Midbrain (tissue), 1 donor: Measurements from ENCODE around the gene KRT9.
"Not testable (repeated sequence)": the region's sequence is repeated elsewhere in the genome, so short reads cannot be mapped to it uniquely, and the experiment has no call there.

Source experiments
- DNase-seq: peaks from one replicate; lab custom pipeline; 2025; lab: John Stamatoyannopoulos, UW

The KRT9 gene

GRCh38 chr17:41571561-41572434 lies at the start of gene KRT9:
Gene KRT9 (minus strand): TSS chr17:41572059. CDS start chr17:41571992, 67 bp downstream.
- no peak for DNase-seq

GRCh38 chr17:41621435-41621817 lies 49.6 kb upstream of the KRT9 start:
- not testable (repeated sequence) for DNase-seq

GRCh38 chr17:41620583-41621434 lies 49.0 kb upstream of the KRT9 start:
- DNase-seq = no peak

GRCh38 chr17:41619927-41620582 lies 48.2 kb upstream of the KRT9 start:
- DNase-seq = not testable (repeated sequence)

GRCh38 chr17:41619036-41619926 lies 47.4 kb upstream of the KRT9 start:
- no peak for DNase-seq

GRCh38 chr17:41618341-41619035 lies 46.6 kb upstream of the KRT9 start:
- DNase-seq = no peak

GRCh38 chr17:41617698-41618097 lies 45.8 kb upstream of the KRT9 start:
- DNase-seq = no peak

GRCh38 chr17:41617136-41617535 lies 45.3 kb upstream of the KRT9 start:
- DNase-seq = no peak

GRCh38 chr17:41616486-41616885 lies 44.6 kb upstream of the KRT9 start:
- DNase-seq = not testable (repeated sequence)

GRCh38 chr17:41615454-41615853 lies 43.6 kb upstream of the KRT9 start:
- no peak for DNase-seq

- DNase-seq = not testable (repeated sequence)
Observed at GRCh38 chr17:41614767-41615166, 42.9 kb upstream of the KRT9 start.

GRCh38 chr17:41614098-41614497 lies 42.2 kb upstream of the KRT9 start:
- DNase-seq = no peak

GRCh38 chr17:41613277-41614082 lies 41.6 kb upstream of the KRT9 start:
- DNase-seq = no peak

- not testable (repeated sequence) for DNase-seq
Observed at GRCh38 chr17:41612376-41613160, 40.7 kb upstream of the KRT9 start, which contains the start of gene KRT16. Gene KRT16 (minus strand): TSS chr17:41612767. CDS start chr17:41612688, 79 bp downstream.

- no peak for DNase-seq
Observed at GRCh38 chr17:41610965-41611640, 39.2 kb upstream of the KRT9 start.

- not testable (repeated sequence) for DNase-seq
Observed at GRCh38 chr17:41610061-41610517, 38.2 kb upstream of the KRT9 start.

- not testable (repeated sequence) for DNase-seq
Observed at GRCh38 chr17:41606930-41607329, 35.1 kb upstream of the KRT9 start.

GRCh38 chr17:41602524-41602923 lies 30.7 kb upstream of the KRT9 start:
- no peak for DNase-seq
